ENCODE measurements around the gene ZNF74.
"Not testable (repeated sequence)": the region's sequence is repeated elsewhere in the genome, so short reads cannot be mapped to it uniquely, and the experiment has no call there.

The ZNF74 gene

DNA sequence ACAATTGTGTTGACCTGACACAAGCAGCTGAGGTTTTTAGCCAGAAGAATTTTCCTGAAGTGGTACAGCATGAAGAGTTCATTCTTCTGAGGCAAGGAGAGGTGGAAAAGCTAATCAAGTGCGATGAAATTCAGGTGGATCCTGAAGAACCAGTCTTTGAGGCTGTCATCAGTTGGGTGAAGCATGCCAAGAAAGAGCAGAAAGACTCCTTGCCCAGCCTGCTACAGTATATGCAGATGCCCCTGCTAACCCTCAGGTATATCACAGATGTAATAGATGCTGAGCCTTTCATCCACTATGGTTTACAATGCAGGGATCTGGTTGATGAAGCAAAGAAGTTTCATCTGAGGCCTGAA, 56.6 kb downstream of the ZNF74 start:
- DNase-seq, result no peak

DNA sequence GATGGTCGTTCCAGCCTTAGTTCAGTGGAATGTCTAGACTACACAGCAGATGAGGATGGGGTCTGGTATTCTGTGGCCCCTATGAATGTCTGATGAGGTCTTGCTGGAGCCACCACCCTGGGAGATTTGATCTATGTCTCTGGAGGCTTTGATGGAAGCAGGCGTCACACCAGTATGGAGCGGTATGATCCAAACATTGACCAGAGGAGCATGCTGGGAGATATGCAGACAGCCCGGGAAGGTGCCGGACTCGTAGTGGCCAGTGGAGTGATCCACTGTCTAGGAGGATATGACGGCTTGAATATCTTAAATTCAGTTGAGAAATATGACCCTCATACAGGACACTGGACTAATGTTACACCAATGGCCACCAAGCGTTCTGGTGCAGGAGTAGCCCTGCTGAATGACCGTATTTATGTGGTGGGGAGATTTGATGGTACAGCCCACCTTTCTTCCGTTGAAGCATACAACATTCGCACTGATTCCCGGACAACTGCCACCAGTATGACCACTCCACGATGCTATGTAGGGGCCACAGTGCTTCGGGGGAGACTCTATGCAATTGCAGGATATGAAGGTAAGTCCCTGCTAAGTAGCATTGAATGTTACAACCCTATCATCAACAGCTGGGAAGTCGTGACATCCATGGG, 57.3 kb downstream of the ZNF74 start:
- not testable (repeated sequence) for DNase-seq

GRCh38 chr22:20451920-20452319, 58.0 kb downstream of the ZNF74 start:
- no peak for DNase-seq

- DNase-seq, result no peak
Measured at GRCh38 chr22:20453222-20453621, 59.3 kb downstream of the ZNF74 start.

- DNase-seq, result no peak
Measured at GRCh38 chr22:20455709-20456063, 61.7 kb downstream of the ZNF74 start.

DNA sequence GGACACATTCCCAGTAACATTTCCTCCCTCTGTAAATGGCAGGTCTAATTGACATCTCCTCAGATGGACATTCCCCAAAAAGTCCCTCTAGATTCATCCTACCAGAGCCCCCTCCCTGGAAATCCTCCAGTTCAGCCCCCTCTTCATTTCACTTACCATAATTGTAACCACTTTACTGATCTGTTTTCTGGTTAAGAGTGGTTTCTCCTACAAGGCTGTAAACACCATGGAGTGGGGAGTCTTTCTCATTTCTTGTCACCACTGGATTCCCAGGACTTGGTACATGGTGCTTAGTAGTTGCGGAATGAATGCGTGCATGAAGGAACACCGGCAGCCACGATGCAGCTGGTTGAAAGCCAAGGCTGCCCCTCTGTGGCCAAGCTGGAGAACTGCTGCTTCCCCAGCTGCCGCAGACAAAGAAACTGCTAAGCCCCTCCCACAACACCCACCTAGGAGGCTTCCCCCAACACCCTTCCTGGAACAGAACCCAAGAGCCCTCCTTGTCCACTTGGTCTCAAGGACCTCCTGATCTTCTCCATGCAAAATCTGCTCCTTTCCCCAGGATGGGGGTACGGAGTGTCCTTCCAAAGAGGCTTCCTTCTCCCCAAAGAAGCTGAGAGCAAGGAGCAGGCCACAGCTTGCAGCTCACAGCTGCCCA, 62.2 kb downstream of the ZNF74 start:
- DNase-seq, result peak; percentile 67

- no peak for DNase-seq
Measured at GRCh38 chr22:20456722-20457076, 62.7 kb downstream of the ZNF74 start.

DNA sequence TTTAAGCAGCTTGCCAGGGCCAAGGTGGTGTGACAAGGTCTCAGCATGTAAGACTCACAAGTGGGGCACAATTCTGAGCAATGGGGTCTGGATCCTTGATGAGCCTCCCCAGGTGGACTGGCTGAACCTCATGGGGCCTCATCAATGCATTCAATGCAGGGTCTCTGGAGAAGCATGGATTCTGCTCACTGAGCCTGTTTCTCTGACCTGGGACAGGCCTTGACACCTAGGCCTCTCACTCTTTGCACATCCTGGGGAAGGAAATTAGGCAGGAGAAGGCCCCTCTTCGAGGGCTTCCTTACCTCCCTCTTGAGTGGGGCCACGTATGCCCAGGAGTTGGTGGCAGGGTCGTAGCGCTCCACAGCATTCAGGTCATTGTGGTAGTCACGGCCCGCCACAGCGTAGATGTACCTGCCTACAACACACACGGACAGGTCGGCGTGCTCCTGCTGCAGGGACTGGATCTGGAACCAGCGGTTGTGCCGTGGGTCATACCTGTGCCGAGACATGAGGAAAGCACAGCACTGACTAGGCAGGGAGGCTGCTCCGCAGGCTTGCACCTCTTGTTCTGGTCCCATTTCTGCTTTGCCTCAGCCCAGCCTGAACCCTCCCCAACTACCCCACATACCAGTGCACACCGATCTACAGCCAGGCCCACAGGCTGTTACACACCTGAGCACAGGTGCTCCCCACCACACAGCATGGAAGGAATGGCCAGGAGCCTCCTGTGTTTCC, 63.7 kb downstream of the ZNF74 start:
- no peak for DNase-seq
